ENCODE measurements around the gene CD14. TPM values are rescaled to one million over a fixed set of nuclear protein-coding genes. Genes with fewer than 3 reads are reported as not detected.
"Not testable (repeated sequence)": the region's sequence is repeated elsewhere in the genome, so short reads cannot be mapped to it uniquely, and the experiment has no call there.

The CD14 gene
- total and polyA plus RNA-seq, 7 donors = 20.8 to 178 (median 58.1) TPM

DNA sequence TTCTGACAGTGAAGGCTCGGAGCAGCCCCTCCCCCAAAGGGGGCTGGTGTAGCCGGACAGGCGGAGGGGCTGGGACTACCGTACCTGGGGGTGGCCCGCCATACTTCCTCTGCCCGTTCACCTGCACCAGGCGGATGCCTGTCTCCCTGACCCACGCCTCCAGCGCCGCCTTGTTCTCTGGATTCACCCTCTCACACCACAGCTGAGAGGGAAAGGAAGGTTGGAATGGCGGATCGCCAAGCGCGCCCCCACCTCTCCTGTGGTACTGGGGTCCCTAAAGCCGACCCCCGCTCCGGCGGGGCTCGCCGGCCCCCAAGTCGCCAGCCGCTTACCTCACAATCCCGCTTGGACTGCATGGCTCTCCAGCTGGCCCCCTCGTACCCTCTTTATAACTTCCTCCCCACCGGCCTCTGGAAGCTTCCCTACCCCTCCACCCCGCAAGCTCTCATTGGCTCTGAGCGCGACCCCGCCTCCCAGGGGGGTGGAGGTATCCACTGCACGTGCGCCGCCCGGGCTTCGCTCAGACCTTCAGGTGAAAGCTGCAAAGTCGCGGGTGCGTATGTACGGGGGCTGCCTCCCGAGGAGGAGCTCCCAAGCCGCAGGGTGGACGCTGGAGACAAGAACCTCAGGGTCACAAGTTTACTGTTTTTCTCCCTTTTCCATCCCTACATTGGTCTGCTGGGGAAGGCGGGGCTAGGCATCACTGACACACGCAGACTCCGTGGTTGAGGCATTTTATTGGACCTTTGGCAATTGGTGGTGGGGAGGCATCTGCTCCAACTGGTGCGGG lies 40.4 kb upstream of the CD14 start, which contains the start of gene DND1:
Gene DND1 (minus strand): TSS at position 390 of the 790 bp plus-strand sequence. CDS start 34 bp downstream, at position 356.
- TF ChIP-seq POLR2AphosphoS5 (IDR thresholded peaks at IDR 0.05) = no peak
- no peak for TF ChIP-seq EP300 (IDR thresholded peaks at IDR 0.05)
- TF ChIP-seq POLR2A (IDR thresholded peaks at IDR 0.05) = no peak
- TF ChIP-seq, protein P1, sequence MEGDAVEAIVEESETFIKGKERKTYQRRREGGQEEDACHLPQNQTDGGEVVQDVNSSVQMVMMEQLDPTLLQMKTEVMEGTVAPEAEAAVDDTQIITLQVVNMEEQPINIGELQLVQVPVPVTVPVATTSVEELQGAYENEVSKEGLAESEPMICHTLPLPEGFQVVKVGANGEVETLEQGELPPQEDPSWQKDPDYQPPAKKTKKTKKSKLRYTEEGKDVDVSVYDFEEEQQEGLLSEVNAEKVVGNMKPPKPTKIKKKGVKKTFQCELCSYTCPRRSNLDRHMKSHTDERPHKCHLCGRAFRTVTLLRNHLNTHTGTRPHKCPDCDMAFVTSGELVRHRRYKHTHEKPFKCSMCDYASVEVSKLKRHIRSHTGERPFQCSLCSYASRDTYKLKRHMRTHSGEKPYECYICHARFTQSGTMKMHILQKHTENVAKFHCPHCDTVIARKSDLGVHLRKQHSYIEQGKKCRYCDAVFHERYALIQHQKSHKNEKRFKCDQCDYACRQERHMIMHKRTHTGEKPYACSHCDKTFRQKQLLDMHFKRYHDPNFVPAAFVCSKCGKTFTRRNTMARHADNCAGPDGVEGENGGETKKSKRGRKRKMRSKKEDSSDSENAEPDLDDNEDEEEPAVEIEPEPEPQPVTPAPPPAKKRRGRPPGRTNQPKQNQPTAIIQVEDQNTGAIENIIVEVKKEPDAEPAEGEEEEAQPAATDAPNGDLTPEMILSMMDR (IDR thresholded peaks at IDR 0.05) = no peak
- H3K9me3 ChIP-seq = no peaks in the 10 kb centered on the region
- no peak for DNase-seq
- peak within 1 kb of the TSS in 3 of 4 donors; percentile 19 to 22 (median 20) for H3K4me3 ChIP-seq
- H3K4me1 ChIP-seq = peaks cover 0 to 7% (median 2%) of the 10 kb centered on the region in 4 donors
- no peak within 1 kb of the TSS for H3K27ac ChIP-seq
- intact Hi-C loops (cut with DNase I) = no loop called here
- H3K36me3 ChIP-seq = peaks cover 32 to 81% (median 49%) of the 10 kb centered on the region in 4 donors
- 93 to 94% methylated on average over 45 of the region's 45 CpGs for WGBS, 2 donors
- no peaks in the 10 kb centered on the region for H3K27me3 ChIP-seq

DNA sequence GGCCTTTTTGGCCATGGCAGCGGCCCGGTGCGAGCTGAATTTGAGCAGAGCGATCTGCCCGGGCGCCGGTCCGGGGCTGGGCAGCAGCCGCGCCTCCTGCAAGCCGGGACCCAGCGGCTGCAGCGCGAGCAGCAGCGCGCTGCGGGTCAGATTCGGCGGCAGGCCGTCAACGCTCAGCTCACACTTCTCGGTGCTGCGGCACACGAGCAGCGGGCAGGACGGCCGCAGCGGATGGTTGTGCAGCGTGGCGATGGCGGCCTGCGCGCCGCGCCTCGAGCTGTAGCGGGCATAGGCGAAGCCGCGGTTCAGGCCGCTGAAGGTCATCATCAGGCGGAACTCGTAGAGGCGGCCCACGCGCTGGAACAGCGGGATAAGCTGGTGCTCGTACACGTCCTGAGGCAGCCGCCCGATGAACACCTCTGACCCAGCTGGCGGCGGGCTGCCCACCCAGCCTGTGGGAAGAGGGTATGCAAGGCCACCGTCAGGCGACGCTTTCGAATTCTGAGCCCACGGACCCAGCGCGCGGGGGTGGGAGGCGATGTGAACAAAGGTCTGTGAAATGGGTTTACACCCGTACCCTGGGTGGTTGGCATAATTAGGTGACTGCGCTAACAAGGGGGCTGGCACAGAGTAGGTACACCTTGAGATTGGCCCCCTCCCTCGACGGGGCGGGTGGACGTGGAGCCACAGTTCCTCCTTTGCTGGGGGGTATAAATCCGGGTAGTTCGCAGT lies 39.6 kb upstream of the CD14 start:
- Histone ChIP-seq H3K9me3 (no peaks in the 10 kb centered on the region), H3K27ac (no peak overlapping the region), H3K36me3 (peaks cover 32 to 78% (median 51%) of the 10 kb centered on the region in 4 donors), H3K4me1 (peaks cover 0 to 7% (median 2%) of the 10 kb centered on the region in 4 donors), H3K4me3 (peak overlapping the region in 3 of 4 donors; percentile 19 to 22 (median 20)), H3K27me3 (no peaks in the 10 kb centered on the region)
- no peak for DNase-seq
- TF ChIP-seq, protein P1 (IDR thresholded peaks at IDR 0.05) = no peak
- no peak for TF ChIP-seq POLR2A (IDR thresholded peaks at IDR 0.05)
- no peak for TF ChIP-seq EP300 (IDR thresholded peaks at IDR 0.05)
- TF ChIP-seq POLR2AphosphoS5 (IDR thresholded peaks at IDR 0.05) = no peak
- intact Hi-C loops (cut with DNase I) = no loop called here
- WGBS, 2 donors = 71 to 75% methylated on average over 70 of the region's 70 CpGs

DNA sequence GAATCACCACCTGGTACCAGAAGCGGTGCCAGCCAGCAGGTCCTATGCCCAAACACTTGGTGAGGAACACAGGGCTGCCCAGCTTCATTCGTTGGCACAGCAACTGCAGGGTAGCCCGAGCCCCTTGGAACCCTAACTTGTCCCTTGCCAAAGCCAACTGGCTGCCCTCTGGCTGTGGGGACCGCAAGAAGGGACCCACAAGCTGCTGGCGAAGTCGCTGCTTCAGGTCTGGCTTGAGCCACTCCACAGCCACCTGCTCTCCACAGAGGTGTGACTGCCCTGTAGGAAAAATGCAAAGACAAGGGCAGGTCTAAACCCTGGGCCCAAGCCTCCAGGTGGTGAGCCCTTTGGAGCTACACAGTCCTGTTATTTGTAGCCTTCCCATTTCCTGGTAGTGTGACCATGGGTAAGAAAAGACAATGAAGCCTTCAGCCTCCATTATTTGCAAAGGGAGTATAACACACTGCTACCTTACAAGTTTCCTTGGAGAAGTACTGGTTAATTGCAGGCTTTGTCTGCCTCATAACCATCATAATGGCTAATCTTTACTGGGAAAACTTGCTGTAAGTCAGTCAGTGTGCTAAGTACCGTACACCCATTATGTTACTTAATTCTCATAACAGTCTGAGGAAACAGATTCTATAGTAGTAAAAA lies 38.6 kb upstream of the CD14 start:
- intact Hi-C loops (cut with DNase I) = no loop called here
- peaks cover 24 to 68% (median 44%) of the 10 kb centered on the region in 4 donors for H3K36me3 ChIP-seq

DNA sequence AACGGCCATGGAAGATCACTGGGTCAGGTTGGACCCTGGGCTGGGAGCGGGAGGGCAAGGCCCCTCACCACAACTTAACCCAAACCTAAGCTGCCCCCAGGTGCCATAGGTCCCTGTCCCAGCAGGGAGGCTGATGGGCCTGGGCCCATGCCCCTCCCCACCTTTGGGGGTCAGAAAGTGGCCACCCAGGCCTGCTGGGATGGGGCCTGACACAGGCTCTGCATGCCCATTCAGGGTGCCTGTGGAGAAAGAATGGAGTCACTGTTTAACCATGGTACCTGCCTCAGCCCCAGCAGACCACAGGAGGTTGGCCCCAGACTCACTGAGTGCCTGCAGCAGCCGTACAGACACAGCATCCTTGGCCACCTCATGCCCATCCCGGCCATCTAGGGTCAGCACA lies 38.1 kb upstream of the CD14 start:
- H3K27me3 ChIP-seq; DNase-seq; H3K27ac ChIP-seq; H3K9me3 ChIP-seq; intact Hi-C loops (cut with DNase I); H3K4me3 ChIP-seq: not testable (repeated sequence)
- Histone ChIP-seq H3K4me1 (peaks cover 0 to 15% (median 9%) of the 10 kb centered on the region in 4 donors), H3K36me3 (peaks cover 24 to 62% (median 38%) of the 10 kb centered on the region in 4 donors)
- WGBS, 2 donors = 86 to 99% methylated on average over 4 of the region's 4 CpGs

More for the DNA sequence above, 38.6 kb upstream of the CD14 start:
- TF ChIP-seq POLR2A (IDR thresholded peaks at IDR 0.05) = no peak
- Histone ChIP-seq H3K27ac (no peak overlapping the region), H3K4me3 (no peak overlapping the region), H3K27me3 (no peaks in the 10 kb centered on the region), H3K4me1 (peaks cover 0 to 9% (median 3%) of the 10 kb centered on the region in 4 donors), H3K9me3 (no peaks in the 10 kb centered on the region)
- no peak for DNase-seq
- 71 to 80% methylated on average over 6 of the region's 7 CpGs for WGBS, 2 donors

DNA sequence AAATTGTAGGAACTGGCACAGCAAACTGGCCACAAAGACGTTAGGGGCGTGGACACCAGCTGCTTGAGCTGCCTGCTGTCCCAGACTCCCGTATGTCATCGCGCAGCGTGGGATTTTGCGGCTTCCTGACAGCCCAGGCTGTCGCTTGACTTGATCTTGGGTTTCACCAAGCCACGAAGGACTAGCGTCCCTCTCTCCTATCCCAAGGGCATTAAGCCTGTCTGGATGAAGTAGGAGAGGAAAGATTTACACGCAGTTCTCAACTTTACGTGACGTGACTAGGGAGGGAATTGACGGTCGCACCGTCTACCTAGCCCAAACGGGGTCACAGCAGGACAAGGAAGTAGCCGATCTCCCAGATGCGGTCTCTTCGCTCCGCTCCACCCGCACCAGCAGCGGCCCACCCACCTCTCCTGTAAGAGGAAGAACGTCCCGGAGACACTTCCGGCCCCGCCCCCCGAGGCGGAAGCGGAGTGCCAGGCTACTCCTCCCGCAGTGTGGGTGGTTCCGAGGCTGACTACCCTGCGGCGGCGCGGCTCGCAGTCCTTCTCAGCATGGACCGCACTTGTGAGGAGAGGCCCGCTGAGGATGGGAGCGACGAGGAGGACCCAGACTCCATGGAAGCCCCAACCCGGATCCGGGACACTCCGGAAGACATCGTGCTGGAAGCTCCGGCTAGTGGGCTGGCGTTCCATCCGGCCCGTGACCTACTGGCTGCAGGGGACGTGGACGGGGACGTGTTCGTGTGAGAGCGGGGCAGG lies 31.6 kb upstream of the CD14 start, which contains the start of gene WDR55:
Gene WDR55 (plus strand): TSS at position 546 of the 761 bp plus-strand sequence. CDS start 9 bp downstream, at position 555.
- WGBS, 2 donors = 0% methylated on average over 54 of the region's 54 CpGs
- Histone ChIP-seq H3K27ac (peak within 1 kb of the TSS; percentile 84 to 91 (median 86)), H3K4me3 (peak within 1 kb of the TSS; percentile 57 to 89 (median 75)), H3K4me1 (peaks cover 0 to 25% (median 22%) of the 10 kb centered on the region in 4 donors), H3K27me3 (no peaks in the 10 kb centered on the region), H3K9me3 (no peaks in the 10 kb centered on the region), H3K36me3 (peaks cover 29 to 53% (median 44%) of the 10 kb centered on the region in 4 donors)
- DNase-seq = peak; percentile 98
- TF ChIP-seq POLR2AphosphoS5 (IDR thresholded peaks at IDR 0.05) (peak; percentile 84 to 92 (median 90)), EP300 (IDR thresholded peaks at IDR 0.05) (no peak), POLR2A (IDR thresholded peaks at IDR 0.05) (peak; percentile 71 to 86)
- TF ChIP-seq, protein P1 (IDR thresholded peaks at IDR 0.05) = no peak
- intact Hi-C loops (cut with DNase I) = loop anchor here (2.0 kb wide), 2 partner anchors 16 to 26 kb away; partner anchors contain the start of genes HARS1 and HARS2
